HFF-Myc (cell line): ENCODE measurements around the gene CABLES2.

Experiments
- DNase-seq: peaks from one replicate; pipeline ENCODE4 v3.0.0-alpha.2; 2011; ENCODE audit warnings: low read depth; ENCODE audit errors: extremely low read depth
- H3K4me3 ChIP-seq: replicated peaks from 2 replicates; pipeline ENCODE4 v1.5.1; 2011; ENCODE audit warnings: low read depth, mild to moderate bottlenecking, control low read depth, low read length
- TF ChIP-seq, protein P1 (sequence below): IDR thresholded peaks from 2 replicates; pipeline ENCODE4 v1.5.1; 2012; ENCODE audit warnings: mild to moderate bottlenecking, low read depth, low read length, control low read depth; ENCODE audit errors: missing control alignments

The CABLES2 gene

DNA sequence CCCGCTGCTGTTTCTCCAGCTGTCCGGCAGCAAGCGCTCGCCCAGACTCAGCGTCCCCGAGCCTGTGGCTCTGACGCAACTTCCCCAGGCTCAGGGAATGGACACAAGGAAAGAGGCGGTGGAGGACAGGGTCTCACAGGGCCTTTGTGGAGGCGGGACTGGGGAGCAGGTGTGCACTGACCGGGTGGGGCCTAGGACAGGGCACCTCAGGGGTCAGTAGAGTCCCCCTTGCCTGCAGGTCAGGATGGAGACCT is 60.0 kb downstream of the CABLES2 start:
- DNase-seq = no peak
- TF ChIP-seq, protein P1, sequence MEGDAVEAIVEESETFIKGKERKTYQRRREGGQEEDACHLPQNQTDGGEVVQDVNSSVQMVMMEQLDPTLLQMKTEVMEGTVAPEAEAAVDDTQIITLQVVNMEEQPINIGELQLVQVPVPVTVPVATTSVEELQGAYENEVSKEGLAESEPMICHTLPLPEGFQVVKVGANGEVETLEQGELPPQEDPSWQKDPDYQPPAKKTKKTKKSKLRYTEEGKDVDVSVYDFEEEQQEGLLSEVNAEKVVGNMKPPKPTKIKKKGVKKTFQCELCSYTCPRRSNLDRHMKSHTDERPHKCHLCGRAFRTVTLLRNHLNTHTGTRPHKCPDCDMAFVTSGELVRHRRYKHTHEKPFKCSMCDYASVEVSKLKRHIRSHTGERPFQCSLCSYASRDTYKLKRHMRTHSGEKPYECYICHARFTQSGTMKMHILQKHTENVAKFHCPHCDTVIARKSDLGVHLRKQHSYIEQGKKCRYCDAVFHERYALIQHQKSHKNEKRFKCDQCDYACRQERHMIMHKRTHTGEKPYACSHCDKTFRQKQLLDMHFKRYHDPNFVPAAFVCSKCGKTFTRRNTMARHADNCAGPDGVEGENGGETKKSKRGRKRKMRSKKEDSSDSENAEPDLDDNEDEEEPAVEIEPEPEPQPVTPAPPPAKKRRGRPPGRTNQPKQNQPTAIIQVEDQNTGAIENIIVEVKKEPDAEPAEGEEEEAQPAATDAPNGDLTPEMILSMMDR = no peak
- no peak overlapping the region for H3K4me3 ChIP-seq

GRCh38 chr20:62346398-62347150 is 60.5 kb downstream of the CABLES2 start:
- no peak for DNase-seq
- H3K4me3 ChIP-seq = no peak overlapping the region
- TF ChIP-seq, protein P1 = no peak

GRCh38 chr20:62345681-62346370 is 61.3 kb downstream of the CABLES2 start:
- TF ChIP-seq, protein P1 = no peak
- no peak for DNase-seq
- H3K4me3 ChIP-seq = no peak overlapping the region

- H3K4me3 ChIP-seq = no peak overlapping the region
- TF ChIP-seq, protein P1 = no peak
- DNase-seq = no peak
Measured at GRCh38 chr20:62344782-62345181, 62.3 kb downstream of the CABLES2 start.

DNA sequence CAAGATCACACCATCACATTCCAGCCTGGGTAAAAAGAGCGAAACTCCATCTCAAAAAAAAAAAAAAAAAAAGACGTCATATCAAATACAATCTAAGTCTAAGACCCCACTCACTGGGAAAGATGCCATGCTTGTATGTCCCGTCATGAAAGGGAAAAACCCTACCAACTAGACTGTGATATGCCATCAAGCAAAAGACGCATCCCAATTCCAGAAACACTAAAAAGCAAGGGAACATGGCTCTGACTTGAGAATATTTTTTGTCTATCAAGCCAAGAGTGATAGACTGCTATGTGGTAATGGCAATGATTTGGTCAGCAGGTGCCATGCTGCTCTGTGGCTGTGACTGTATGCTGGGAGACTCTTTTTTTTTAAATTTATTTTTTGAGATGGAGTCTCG is 63.0 kb downstream of the CABLES2 start:
- H3K4me3 ChIP-seq = no peak overlapping the region
- no peak for DNase-seq
- TF ChIP-seq, protein P1 = no peak

DNA sequence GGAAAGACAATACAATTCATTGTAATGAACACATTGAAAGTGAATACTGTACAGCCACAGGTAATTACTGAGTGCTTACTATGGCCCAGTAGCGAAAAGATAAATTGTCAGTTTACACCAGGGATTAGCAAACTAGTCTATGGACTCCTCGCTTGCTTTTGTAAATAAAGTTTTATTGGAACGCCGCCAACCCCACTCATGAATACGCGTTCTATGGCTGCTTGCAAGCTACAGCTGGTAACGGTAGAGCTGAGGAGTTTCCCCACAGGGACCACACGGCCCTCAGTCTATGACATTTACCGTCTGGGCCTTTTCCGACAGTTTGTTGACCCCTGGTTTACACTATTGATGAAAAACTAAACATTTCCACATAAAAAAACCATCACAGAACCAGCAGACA is 64.2 kb downstream of the CABLES2 start:
- DNase-seq = no peak
- no peak overlapping the region for H3K4me3 ChIP-seq
- TF ChIP-seq, protein P1 = no peak
